SK-N-SH treated with all-trans-retinoic acid at 6 μM for 48 hours (cell line): Measurements from ENCODE around the gene CFD.

Source experiments
- ARNTL ChIP-seq: fragments of 450-650 bp; formaldehyde crosslinking; IDR thresholded peaks from 2 replicates; pipeline ENCODE4 v1.5.0; 2020; ENCODE audit warnings: low read depth, mild to moderate bottlenecking, moderate library complexity, borderline replicate concordance
- CSRNP3 ChIP-seq: fragments of 250-450 bp; sonication (Bioruptor Pico); IDR thresholded peaks from 2 replicates; pipeline ENCODE4 v1.5.1; 2021; ENCODE audit warnings: mild to moderate bottlenecking, moderate library complexity
- GLIS3 ChIP-seq: fragments of 250-450 bp; sonication (Bioruptor Pico); IDR thresholded peaks from 2 replicates; pipeline ENCODE4 v1.5.0; 2020; ENCODE audit warnings: mild to moderate bottlenecking, moderate library complexity
- ISL1 ChIP-seq: fragments of 250-450 bp; sonication (Bioruptor Pico); IDR thresholded peaks from 2 replicates; pipeline ENCODE4 v2.1.2; 2022; ENCODE audit warnings: mild to moderate bottlenecking, moderate library complexity
- PATZ1 ChIP-seq: fragments of 250-450 bp; sonication (Bioruptor Pico); IDR thresholded peaks from 2 replicates; pipeline ENCODE4 v1.8.0; 2020; ENCODE audit warnings: mild to moderate bottlenecking, moderate library complexity, borderline replicate concordance
- RARB ChIP-seq: fragments of 250-450 bp; sonication (Bioruptor Pico); IDR thresholded peaks from 2 replicates; pipeline ENCODE4 v1.8.0; 2021; ENCODE audit warnings: mild to moderate bottlenecking, moderate library complexity
- TCF4 ChIP-seq: fragments of 250-450 bp; sonication (Bioruptor Pico); IDR thresholded peaks from 2 replicates; pipeline ENCODE4 v1.8.0; 2021; ENCODE audit warnings: mild to moderate bottlenecking, moderate library complexity, borderline replicate concordance
- ZFP30 ChIP-seq: fragments of 450-650 bp; formaldehyde crosslinking; IDR thresholded peaks from 2 replicates; pipeline ENCODE4 v1.5.0; 2022; ENCODE audit warnings: mild to moderate bottlenecking, moderate library complexity
- ZNF565 ChIP-seq: fragments of 450-650 bp; formaldehyde crosslinking; conservative IDR thresholded peaks from 2 replicates; pipeline ENCODE4 v1.5.0; 2020; ENCODE audit warnings: low read depth, mild to moderate bottlenecking, moderate library complexity

GRCh38 chr19:823565-824121, 35.8 kb upstream of the CFD start:
- TF ChIP-seq TCF4 (CRISPR knock-in tag): no peak
- no peak for TF ChIP-seq ARNTL
- no peak for TF ChIP-seq ISL1 (CRISPR knock-in tag)
- no peak for TF ChIP-seq CSRNP3 (CRISPR knock-in tag)
- TF ChIP-seq GLIS3: no peak
- no peak for TF ChIP-seq ZNF565 (CRISPR knock-in tag)
- no peak for TF ChIP-seq RARB (CRISPR knock-in tag)
- TF ChIP-seq ZFP30 (CRISPR knock-in tag): no peak
- no peak for TF ChIP-seq PATZ1
